WTC11 (cell line): Measurements from ENCODE around the gene GALNT5. TPM values are rescaled to one million over a fixed set of nuclear protein-coding genes. Genes with fewer than 3 reads are reported as not detected.

Experiments
- ATAC-seq: fragments of 200-7000 bp; cut with Tn5 transposase; 2 replicates; pipeline ENCODE4 v1.10.0; 2021; ENCODE audit warnings: mild to moderate bottlenecking, moderate library complexity
- CTCF ChIA-PET: fragments of 300-600 bp; sonication (Branson Sonifier 250); formaldehyde crosslinking; loops from one replicate; lab custom pipeline; 2021; ENCODE audit warnings: antibody characterized with exemption; lab: Charles Lee
- POLR2A ChIA-PET: fragments of 350-600 bp; sonication (Branson Sonifier 250); formaldehyde crosslinking; loops from one replicate; lab custom pipeline; 2021; ENCODE audit warnings: antibody characterized with exemption; lab: Charles Lee
- DNase-seq: peaks from one replicate; pipeline ENCODE4 v3.0.0; 2021; ENCODE audit warnings: low spot score
- H3K27ac Mint-ChIP-seq: 2 replicates; pipeline ENCODE4 v1.8.0; 2021; ENCODE audit warnings: mixed read lengths
- H3K27me3 Mint-ChIP-seq: 2 replicates; pipeline ENCODE4 v1.8.0; 2021; ENCODE audit warnings: low read depth, mild to moderate bottlenecking, moderate library complexity, mixed read lengths
- H3K36me3 Mint-ChIP-seq: 2 replicates; pipeline ENCODE4 v1.8.0; 2021; ENCODE audit warnings: mixed read lengths
- H3K4me1 Mint-ChIP-seq: 2 replicates; pipeline ENCODE4 v1.8.0; 2022; ENCODE audit warnings: mixed read lengths
- H3K4me3 Mint-ChIP-seq: 2 replicates; pipeline ENCODE4 v1.8.0; 2021; ENCODE audit warnings: mild to moderate bottlenecking, moderate library complexity, mixed read lengths
- H3K9me3 Mint-ChIP-seq: 2 replicates; pipeline ENCODE4 v1.8.0; 2021; ENCODE audit warnings: mixed read lengths
- CBFB ChIP-seq: sonication (generic); formaldehyde crosslinking; IDR thresholded peaks from 2 replicates; pipeline ENCODE4 v1.8.1; 2022; ENCODE audit warnings: mild to moderate bottlenecking, low read depth, missing genetic modification reagents
- ETV6 ChIP-seq: sonication (generic); formaldehyde crosslinking; IDR thresholded peaks from 2 replicates; pipeline ENCODE4 v1.8.1; 2022; ENCODE audit warnings: mild to moderate bottlenecking, missing genetic modification reagents
- MXD4 ChIP-seq: fragments of 250-450 bp; sonication (Bioruptor Pico); IDR thresholded peaks from 2 replicates; pipeline ENCODE4 v1.8.0; 2021; ENCODE audit warnings: mild to moderate bottlenecking, moderate library complexity, borderline replicate concordance
- NFYB ChIP-seq: sonication (generic); formaldehyde crosslinking; conservative IDR thresholded peaks from 2 replicates; pipeline ENCODE4 v1.8.0; 2022; ENCODE audit warnings: low read depth, missing genetic modification reagents
- RORB ChIP-seq: fragments of 250-450 bp; sonication (Bioruptor Pico); IDR thresholded peaks from 2 replicates; pipeline ENCODE4 v1.9.0; 2021; ENCODE audit warnings: mild to moderate bottlenecking
- TP53 ChIP-seq: sonication (generic); formaldehyde crosslinking; IDR thresholded peaks from 2 replicates; pipeline ENCODE4 v1.8.1; 2023; ENCODE audit warnings: mild to moderate bottlenecking, missing genetic modification reagents
- ZNF121 ChIP-seq: sonication (generic); formaldehyde crosslinking; IDR thresholded peaks from 2 replicates; pipeline ENCODE4 v1.8.0; 2023; ENCODE audit warnings: missing genetic modification reagents
- ZNF232 ChIP-seq: sonication (generic); formaldehyde crosslinking; IDR thresholded peaks from 2 replicates; pipeline ENCODE4 v1.8.0; 2022; ENCODE audit warnings: mild to moderate bottlenecking, missing genetic modification reagents
- ZNF263 ChIP-seq: sonication (generic); formaldehyde crosslinking; IDR thresholded peaks from 2 replicates; pipeline ENCODE4 v1.8.1; 2022; ENCODE audit warnings: low read depth, mild to moderate bottlenecking, moderate library complexity, missing genetic modification reagents
- total RNA-seq: library from RNA; stranded (reverse); gene quantifications from 3 replicates; pipeline ENCODE4 v1.2.3, GENCODE V29; 2021
- TF ChIP-seq, protein P1 (sequence below): fragments of 250-450 bp; sonication (Bioruptor Pico); conservative IDR thresholded peaks from 2 replicates; pipeline ENCODE4 v1.9.0; 2021; ENCODE audit warnings: mild to moderate bottlenecking
- TF ChIP-seq, protein P2 (sequence below): sonication (generic); formaldehyde crosslinking; IDR thresholded peaks from 2 replicates; pipeline ENCODE4 v1.8.1; 2023; ENCODE audit warnings: mild to moderate bottlenecking, missing genetic modification reagents
- TF ChIP-seq, protein P3 (sequence below): sonication (generic); formaldehyde crosslinking; IDR thresholded peaks from 2 replicates; pipeline ENCODE4 v1.8.1; 2023; ENCODE audit warnings: mild to moderate bottlenecking, moderate library complexity, missing genetic modification reagents
- TF ChIP-seq, protein P4 (sequence below): sonication (generic); formaldehyde crosslinking; IDR thresholded peaks from 2 replicates; pipeline ENCODE4 v1.8.0; 2022; ENCODE audit warnings: mild to moderate bottlenecking, missing genetic modification reagents
- TF ChIP-seq, protein P5 (sequence below): fragments of 250-450 bp; sonication (Bioruptor Pico); IDR thresholded peaks from 2 replicates; pipeline ENCODE4 v1.9.0; 2021; ENCODE audit warnings: moderate library complexity, mild to moderate bottlenecking, inconsistent platforms, borderline replicate concordance
- TF ChIP-seq, protein P6 (sequence below): sonication (generic); formaldehyde crosslinking; IDR thresholded peaks from 2 replicates; pipeline ENCODE4 v1.8.0; 2023; ENCODE audit warnings: missing genetic modification reagents, mild to moderate bottlenecking, borderline replicate concordance
- TF ChIP-seq, protein P7 (sequence below): sonication (generic); formaldehyde crosslinking; IDR thresholded peaks from 2 replicates; pipeline ENCODE4 v1.8.1; 2022; ENCODE audit warnings: mild to moderate bottlenecking, moderate library complexity, missing genetic modification reagents

GALNT5 gene
- total RNA-seq, 1 experiment from 2014 or later, result 0.17 TPM

DNA sequence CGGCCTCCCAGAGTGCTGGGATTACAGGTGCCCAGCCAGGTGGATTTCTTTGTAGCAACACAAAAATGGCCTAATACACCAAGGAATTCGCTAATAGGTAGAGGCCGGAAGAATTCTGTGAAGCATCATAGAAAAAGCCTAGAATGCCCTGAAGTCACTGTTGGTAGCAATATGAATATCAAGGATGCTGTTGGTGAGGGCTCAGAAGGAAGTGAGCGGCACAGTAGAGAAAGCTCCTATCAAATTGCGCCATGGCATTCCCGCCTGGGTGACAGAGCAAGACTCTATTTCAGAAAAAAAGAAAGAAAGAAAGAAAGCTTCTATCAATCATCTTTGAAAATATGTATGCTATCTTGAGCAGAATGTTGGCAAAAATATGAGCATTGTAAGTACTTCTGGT, 23.8 kb downstream of the GALNT5 start:
- TF ChIP-seq, protein P1, sequence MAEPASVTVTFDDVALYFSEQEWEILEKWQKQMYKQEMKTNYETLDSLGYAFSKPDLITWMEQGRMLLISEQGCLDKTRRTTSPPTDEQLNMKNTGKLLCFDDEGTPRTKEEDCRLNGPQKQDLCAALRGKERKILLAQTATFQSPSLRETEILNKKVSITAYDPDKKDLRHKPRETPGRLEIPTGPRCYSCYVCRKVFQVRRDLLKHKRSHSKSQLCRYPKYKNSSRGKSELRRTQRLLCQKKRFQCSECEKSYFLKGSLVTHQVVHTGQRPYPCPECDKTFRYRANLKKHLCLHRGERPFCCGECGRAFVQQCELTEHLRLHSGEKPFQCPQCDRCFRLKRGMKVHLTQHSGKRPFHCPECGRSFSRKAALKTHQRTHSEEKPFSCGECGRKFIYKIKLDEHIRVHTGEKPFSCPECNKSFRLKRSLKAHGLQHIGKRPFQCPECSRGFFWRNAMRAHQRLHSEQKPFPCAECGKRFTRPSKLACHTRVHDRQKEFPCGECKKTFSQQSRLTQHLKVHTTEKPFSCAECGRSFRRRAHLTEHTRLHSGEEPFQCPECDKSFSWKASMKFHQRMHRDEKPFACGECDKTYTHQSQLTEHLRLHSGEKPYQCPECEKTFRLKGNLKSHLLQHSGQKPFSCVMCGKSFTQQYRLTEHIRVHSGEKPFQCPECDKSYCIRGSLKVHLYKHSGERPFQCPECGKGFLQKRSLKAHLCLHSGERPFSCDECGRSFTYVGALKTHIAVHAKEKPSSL (CRISPR knock-in tag), result no peak
- TF ChIP-seq, protein P2, sequence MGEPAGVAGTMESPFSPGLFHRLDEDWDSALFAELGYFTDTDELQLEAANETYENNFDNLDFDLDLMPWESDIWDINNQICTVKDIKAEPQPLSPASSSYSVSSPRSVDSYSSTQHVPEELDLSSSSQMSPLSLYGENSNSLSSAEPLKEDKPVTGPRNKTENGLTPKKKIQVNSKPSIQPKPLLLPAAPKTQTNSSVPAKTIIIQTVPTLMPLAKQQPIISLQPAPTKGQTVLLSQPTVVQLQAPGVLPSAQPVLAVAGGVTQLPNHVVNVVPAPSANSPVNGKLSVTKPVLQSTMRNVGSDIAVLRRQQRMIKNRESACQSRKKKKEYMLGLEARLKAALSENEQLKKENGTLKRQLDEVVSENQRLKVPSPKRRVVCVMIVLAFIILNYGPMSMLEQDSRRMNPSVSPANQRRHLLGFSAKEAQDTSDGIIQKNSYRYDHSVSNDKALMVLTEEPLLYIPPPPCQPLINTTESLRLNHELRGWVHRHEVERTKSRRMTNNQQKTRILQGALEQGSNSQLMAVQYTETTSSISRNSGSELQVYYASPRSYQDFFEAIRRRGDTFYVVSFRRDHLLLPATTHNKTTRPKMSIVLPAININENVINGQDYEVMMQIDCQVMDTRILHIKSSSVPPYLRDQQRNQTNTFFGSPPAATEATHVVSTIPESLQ (CRISPR knock-in tag), result no peak
- TF ChIP-seq TP53 (no peak), MXD4 (no peak), ZNF121 (no peak), ZNF263 (CRISPR knock-in tag) (no peak), ZNF232 (CRISPR knock-in tag) (no peak), CBFB (CRISPR knock-in tag) (no peak), RORB (CRISPR knock-in tag) (no peak)
- TF ChIP-seq, protein P3, sequence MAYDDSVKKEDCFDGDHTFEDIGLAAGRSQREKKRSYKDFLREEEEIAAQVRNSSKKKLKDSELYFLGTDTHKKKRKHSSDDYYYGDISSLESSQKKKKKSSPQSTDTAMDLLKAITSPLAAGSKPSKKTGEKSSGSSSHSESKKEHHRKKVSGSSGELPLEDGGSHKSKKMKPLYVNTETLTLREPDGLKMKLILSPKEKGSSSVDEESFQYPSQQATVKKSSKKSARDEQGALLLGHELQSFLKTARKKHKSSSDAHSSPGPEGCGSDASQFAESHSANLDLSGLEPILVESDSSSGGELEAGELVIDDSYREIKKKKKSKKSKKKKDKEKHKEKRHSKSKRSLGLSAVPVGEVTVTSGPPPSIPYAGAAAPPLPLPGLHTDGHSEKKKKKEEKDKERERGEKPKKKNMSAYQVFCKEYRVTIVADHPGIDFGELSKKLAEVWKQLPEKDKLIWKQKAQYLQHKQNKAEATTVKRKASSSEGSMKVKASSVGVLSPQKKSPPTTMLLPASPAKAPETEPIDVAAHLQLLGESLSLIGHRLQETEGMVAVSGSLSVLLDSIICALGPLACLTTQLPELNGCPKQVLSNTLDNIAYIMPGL (CRISPR knock-in tag), result no peak
- TF ChIP-seq, protein P4, sequence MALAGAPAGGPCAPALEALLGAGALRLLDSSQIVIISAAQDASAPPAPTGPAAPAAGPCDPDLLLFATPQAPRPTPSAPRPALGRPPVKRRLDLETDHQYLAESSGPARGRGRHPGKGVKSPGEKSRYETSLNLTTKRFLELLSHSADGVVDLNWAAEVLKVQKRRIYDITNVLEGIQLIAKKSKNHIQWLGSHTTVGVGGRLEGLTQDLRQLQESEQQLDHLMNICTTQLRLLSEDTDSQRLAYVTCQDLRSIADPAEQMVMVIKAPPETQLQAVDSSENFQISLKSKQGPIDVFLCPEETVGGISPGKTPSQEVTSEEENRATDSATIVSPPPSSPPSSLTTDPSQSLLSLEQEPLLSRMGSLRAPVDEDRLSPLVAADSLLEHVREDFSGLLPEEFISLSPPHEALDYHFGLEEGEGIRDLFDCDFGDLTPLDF, result no peak
- TF ChIP-seq, protein P5, sequence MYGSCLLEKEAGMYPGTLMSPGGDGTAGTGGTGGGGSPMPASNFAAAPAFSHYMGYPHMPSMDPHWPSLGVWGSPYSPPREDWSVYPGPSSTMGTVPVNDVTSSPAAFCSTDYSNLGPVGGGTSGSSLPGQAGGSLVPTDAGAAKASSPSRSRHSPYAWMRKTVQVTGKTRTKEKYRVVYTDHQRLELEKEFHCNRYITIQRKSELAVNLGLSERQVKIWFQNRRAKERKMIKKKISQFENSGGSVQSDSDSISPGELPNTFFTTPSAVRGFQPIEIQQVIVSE (CRISPR knock-in tag), result no peak
- H3K9me3 Mint-ChIP-seq, result peaks cover 20% of the 10 kb centered on the region
- CTCF ChIA-PET, result interaction anchor here (1.5 kb wide), 1 partner anchor 46 kb away, joined by 5 read pairs; no protein-coding TSS in a partner anchor
- no peak overlapping the region for H3K4me3 Mint-ChIP-seq
- H3K27ac Mint-ChIP-seq, result no peak overlapping the region
- DNase-seq, result no peak
- no peaks in the 10 kb centered on the region for H3K36me3 Mint-ChIP-seq
- no peak for ATAC-seq
- no peaks in the 10 kb centered on the region; the same call in 1 of the 2 replicates for H3K27me3 Mint-ChIP-seq
- POLR2A ChIA-PET, result no interaction called here
- H3K4me1 Mint-ChIP-seq, result no peaks in the 10 kb centered on the region

DNA sequence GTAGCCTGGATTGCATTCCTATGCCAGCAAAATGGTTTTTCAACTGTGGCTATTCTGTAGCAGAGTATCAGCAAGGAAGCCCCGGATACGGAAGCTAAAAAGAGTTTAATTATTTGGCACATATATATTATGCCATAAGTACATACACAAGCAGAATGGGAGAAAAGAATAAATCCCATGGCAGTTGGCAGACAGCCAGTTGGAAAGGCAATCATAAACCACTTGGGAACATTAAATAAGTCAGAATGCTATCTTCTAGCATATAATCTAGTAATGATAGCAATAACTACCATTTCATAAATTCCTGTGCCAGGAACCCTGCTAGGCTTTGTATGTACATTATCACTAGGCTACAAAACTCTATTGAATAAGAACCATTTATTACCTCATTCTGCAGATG, 26.0 kb downstream of the GALNT5 start:
- no peak overlapping the region for H3K27ac Mint-ChIP-seq
- no peak for ATAC-seq
- POLR2A ChIA-PET, result no interaction called here
- H3K4me1 Mint-ChIP-seq, result no peaks in the 10 kb centered on the region
- no peaks in the 10 kb centered on the region for H3K36me3 Mint-ChIP-seq
- TF ChIP-seq NFYB (CRISPR knock-in tag) (no peak), ETV6 (CRISPR knock-in tag) (no peak)
- TF ChIP-seq, protein P6, sequence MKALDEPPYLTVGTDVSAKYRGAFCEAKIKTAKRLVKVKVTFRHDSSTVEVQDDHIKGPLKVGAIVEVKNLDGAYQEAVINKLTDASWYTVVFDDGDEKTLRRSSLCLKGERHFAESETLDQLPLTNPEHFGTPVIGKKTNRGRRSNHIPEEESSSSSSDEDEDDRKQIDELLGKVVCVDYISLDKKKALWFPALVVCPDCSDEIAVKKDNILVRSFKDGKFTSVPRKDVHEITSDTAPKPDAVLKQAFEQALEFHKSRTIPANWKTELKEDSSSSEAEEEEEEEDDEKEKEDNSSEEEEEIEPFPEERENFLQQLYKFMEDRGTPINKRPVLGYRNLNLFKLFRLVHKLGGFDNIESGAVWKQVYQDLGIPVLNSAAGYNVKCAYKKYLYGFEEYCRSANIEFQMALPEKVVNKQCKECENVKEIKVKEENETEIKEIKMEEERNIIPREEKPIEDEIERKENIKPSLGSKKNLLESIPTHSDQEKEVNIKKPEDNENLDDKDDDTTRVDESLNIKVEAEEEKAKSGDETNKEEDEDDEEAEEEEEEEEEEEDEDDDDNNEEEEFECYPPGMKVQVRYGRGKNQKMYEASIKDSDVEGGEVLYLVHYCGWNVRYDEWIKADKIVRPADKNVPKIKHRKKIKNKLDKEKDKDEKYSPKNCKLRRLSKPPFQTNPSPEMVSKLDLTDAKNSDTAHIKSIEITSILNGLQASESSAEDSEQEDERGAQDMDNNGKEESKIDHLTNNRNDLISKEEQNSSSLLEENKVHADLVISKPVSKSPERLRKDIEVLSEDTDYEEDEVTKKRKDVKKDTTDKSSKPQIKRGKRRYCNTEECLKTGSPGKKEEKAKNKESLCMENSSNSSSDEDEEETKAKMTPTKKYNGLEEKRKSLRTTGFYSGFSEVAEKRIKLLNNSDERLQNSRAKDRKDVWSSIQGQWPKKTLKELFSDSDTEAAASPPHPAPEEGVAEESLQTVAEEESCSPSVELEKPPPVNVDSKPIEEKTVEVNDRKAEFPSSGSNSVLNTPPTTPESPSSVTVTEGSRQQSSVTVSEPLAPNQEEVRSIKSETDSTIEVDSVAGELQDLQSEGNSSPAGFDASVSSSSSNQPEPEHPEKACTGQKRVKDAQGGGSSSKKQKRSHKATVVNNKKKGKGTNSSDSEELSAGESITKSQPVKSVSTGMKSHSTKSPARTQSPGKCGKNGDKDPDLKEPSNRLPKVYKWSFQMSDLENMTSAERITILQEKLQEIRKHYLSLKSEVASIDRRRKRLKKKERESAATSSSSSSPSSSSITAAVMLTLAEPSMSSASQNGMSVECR (CRISPR knock-in tag), result no peak
- TF ChIP-seq, protein P7, sequence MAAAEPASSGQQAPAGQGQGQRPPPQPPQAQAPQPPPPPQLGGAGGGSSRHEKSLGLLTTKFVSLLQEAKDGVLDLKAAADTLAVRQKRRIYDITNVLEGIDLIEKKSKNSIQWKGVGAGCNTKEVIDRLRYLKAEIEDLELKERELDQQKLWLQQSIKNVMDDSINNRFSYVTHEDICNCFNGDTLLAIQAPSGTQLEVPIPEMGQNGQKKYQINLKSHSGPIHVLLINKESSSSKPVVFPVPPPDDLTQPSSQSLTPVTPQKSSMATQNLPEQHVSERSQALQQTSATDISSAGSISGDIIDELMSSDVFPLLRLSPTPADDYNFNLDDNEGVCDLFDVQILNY (CRISPR knock-in tag), result no peak
- H3K27me3 Mint-ChIP-seq, result peaks cover 3% of the 10 kb centered on the region; the same call in 1 of the 2 replicates
- DNase-seq, result no peak
- H3K9me3 Mint-ChIP-seq, result peaks cover 18% of the 10 kb centered on the region
- CTCF ChIA-PET, result interaction anchor here (1.3 kb wide), 1 partner anchor 23 kb away, joined by 4 read pairs; no protein-coding TSS in a partner anchor
- H3K4me3 Mint-ChIP-seq, result no peak overlapping the region
